ENCODE results near the gene CYBC1.
"Not testable (repeated sequence)": the region's sequence is repeated elsewhere in the genome, so short reads cannot be mapped to it uniquely, and the experiment has no call there.

Gene CYBC1

GRCh38 chr17:82479602-82480001 lies 29.1 kb upstream of the CYBC1 start:
- DNase-seq (ENCODE audit: low read depth in 2 of 3, low spot score in 1 of 3): no peak

GRCh38 chr17:82477934-82478333 lies 27.4 kb upstream of the CYBC1 start:
- DNase-seq (ENCODE audit: low read depth in 2 of 3, low spot score in 1 of 3): no peak

DNA sequence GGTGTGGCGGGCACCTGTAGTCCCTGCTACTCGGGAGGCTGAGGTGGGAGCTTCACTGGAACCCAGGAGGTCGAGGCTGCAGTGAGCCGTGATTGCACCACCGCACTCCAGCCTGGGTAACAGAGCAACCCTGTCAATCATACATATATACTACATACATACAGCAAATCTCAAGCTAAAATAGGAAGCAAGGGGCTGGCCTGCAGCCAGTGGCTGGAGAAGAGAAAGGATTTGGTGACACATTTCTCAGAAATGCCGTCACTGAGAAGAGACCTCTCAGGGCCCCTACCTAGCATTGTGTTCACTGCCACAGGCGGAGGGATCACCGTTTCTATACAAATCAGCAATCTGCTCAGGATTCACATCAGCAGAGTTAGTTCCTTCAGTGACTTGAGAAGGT lies 24.9 kb upstream of the CYBC1 start:
- no peak for DNase-seq (ENCODE audit: low read depth in 2 of 3, low spot score in 1 of 3)

DNA sequence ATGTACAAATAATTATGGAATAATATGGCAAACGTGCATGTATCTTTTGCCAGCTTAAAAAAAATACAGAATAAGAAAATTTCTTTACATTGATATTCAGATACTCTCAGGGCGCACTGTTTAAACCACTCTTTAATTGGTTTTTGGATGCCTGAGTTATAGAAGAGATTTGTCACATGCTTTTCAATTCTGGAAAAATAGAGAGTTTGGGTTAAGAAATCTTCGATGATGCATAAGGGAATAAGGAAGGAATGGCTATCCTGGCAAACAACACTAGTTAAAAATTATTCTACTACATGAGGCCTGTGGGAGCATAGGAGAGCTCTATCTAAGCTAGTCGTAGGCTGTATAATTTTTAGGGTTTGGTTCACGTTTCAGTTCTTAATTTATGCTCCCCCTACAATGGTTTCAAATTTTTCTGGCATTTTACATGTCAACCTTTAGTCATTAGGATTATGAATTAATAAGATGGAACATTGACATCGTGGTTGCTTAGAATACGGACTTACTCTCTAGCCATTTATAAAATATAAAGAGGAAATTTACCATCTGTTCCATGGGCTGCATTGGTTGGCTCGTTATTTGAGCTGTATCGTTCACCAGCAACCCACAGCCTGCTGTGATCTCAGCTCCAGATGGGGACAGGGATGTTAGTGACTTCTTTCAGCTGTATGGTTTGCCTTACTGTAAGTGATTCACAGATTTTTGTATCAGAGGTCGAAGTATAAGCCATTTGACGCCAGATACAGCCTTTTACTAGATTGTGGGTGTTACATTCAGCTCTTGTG lies 23.9 kb upstream of the CYBC1 start:
- DNase-seq (ENCODE audit: low read depth in 2 of 3, low spot score in 1 of 3): no peak

- DNase-seq (ENCODE audit: low read depth in 2 of 3, low spot score in 1 of 3): no peak
These were observed 19.5 kb upstream of the CYBC1 start for GRCh38 chr17:82470065-82470464.

- no peak for DNase-seq (ENCODE audit: low read depth in 2 of 3, low spot score in 1 of 3)
These were observed 18.1 kb upstream of the CYBC1 start for GRCh38 chr17:82468692-82469091.

DNA sequence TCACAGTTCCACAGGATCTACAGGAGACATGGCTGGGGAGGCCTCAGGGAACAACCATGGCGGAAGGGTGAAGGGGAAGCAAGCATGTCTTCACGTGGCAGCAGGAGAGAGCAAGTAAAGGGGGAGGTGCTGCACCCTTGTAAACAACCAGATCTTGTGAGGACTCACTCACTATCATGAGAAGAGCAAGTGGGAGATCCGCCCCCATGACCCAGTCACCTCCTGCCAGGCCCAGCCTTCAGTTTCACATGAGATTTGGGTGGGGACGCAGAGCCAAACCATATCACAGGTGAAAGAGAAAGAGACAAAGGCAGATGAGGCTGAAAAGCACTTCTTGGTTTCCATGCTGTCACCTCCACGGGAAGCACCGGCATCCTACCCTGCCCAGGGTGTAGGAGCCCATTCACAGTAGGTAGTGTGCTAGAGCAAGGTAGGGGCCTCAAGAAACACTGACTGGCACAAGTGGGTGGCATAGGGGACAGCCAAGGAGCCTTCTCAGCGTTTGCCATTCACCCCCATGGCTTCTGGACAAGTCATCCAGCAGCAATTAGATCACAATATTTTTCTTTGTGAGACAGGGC lies 14.6 kb upstream of the CYBC1 start:
- DNase-seq (ENCODE audit: low read depth in 2 of 3, low spot score in 1 of 3): no peak

DNA sequence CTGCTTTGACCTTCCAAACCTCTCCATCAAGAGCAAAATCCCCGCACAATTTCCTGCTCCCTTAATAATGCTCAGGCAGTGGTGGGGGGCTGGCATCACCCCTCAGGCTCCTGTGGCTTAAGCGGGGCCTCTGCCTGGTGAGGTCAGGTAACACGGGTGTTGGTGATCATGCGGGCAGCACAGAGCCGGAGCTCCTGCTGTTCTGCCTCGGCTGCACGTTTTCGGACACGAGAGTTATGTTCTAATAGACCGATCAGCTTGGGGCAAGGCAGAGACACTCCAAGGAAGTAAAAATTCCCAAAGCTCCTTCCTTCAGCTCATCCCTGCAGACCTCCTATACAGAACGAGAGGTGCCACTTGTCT lies 14.0 kb upstream of the CYBC1 start:
- no peak for DNase-seq (ENCODE audit: low read depth in 2 of 3, low spot score in 1 of 3)

DNA sequence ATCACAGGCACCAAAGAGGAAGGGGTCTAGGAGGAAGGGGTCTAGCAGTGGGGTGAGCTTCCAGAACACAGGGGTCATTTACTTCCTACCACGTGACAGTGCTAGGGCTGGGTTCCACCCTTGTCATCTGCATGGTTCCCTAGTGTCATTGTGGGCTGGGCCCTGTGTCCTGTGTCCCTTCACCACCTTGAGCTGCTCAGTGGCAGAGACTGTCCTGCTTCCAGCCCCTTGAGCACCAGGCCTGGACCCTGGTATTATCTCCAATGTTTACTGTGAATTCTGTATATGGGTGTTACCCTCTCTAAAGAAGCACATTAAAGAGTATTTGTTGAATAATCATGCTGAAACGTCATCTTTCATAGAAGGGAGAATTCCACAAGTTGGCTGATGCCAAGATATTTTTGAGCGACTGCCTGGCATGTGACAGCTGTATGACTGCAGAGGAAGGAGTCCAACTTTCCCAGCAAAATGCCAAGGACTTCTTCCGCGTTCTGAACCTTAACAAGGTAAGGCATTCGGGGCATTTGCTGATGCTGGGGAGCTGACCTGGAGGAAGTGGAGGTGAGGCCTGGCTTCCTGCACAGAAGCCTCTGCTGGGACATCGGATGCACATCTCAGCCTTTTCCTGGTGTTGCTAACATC lies 13.5 kb upstream of the CYBC1 start:
- no peak for DNase-seq (ENCODE audit: low read depth in 2 of 3, low spot score in 1 of 3)

DNA sequence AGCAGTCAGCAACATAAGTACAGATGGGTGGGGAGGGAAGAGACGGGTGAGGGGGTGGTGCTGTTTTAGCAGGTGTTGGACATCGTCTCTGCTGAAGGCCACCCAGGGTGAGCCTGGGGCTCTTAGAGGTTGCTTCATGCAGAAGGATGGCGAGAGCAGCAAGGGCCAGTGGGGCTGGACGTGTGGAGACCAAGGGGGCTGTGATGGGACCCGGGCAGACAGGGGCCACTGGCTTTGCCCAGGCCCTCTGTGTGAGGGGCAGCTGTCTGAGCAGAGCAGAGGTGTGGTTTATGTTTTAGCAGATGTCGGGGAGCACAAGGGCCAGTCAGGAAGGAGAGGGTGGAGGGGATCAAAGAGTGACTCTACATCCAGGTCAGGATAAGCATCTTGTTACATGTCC lies 12.8 kb upstream of the CYBC1 start:
- DNase-seq (ENCODE audit: low read depth in 2 of 3, low spot score in 1 of 3): no peak

DNA sequence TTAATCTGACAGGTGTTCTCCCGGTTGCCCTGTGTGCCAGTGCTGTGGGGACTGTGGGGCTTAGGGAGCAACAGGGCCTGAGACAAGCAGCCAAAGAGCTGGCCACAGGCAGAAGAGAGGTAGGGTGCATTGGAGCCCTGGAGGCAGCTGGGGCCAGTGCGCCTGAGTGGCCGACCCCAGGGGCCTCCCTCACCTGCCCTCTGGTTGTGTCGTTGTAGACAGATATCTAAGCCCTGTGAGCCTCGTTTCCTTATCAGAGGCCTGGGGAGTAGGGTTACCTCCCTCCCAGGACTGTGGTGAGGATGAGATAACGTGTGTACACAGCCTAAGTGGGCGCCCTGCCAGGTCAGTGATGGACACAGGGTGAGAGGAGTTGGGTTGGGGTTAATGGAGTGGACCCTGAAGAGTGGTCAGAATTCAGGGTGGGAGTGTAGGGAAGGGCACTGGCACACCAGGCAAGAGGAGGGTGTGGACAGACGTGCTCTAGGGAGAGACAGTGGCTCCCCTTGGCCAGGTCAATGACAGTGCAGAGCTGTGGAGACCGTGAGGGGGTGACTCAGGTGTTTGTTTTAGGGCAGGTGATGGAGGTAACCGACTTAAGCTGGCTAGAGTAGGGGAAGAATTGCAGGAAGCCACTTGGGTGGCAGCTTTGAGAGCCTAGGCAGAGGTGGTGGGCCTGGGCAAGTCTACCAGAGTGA lies 11.4 kb upstream of the CYBC1 start:
- no peak for DNase-seq (ENCODE audit: low read depth in 2 of 3, low spot score in 1 of 3)

DNA sequence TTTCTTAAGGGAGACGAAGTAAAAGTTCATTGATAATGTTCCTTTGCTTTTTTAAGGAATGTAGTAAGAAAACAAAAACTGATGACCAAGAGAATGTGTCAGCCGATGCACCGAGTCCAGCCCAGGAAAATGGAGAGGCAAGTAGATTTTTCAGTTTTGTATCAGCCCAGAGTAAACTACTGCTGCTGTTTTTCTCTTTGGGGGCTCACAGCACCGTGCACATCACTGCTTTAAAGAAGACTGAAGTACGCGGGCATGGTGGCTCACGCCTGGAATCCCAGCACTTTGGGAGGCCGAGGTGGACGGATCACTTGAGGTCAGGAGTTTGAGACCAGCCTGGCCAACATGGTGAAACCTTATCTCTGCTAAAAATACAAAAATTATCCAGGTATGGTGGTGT lies 9.4 kb upstream of the CYBC1 start:
- DNase-seq (ENCODE audit: low read depth in 2 of 3, low spot score in 1 of 3): not testable (repeated sequence)

DNA sequence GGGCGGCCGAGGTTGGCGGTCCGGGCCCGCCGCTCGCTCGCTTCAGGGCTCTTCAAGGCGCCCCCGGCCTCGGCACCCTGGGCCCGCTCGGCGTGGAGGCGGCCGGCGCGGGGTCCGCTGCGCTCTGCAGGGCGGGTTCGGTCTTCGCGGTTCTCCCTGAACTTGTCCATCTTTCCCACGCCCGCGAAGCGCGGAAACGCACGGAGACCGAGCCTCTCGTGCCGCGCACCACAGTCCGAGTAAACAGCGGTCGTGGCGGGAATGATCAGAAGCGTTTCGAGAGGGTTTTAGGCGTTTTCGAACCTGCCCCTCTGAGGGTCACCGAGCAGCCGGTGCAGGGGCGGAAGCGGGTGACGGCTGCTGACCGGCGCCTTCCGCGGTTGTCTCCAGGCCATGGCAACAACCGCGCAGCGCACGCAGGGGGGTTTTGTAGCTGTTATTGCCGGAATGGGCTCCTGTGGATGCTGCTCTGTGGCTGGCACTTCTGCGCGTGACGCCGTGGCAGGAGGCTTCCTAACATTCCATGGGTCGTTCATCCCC lies 8.4 kb upstream of the CYBC1 start:
- DNase-seq (ENCODE audit: low read depth in 2 of 3, low spot score in 1 of 3): no peak

DNA sequence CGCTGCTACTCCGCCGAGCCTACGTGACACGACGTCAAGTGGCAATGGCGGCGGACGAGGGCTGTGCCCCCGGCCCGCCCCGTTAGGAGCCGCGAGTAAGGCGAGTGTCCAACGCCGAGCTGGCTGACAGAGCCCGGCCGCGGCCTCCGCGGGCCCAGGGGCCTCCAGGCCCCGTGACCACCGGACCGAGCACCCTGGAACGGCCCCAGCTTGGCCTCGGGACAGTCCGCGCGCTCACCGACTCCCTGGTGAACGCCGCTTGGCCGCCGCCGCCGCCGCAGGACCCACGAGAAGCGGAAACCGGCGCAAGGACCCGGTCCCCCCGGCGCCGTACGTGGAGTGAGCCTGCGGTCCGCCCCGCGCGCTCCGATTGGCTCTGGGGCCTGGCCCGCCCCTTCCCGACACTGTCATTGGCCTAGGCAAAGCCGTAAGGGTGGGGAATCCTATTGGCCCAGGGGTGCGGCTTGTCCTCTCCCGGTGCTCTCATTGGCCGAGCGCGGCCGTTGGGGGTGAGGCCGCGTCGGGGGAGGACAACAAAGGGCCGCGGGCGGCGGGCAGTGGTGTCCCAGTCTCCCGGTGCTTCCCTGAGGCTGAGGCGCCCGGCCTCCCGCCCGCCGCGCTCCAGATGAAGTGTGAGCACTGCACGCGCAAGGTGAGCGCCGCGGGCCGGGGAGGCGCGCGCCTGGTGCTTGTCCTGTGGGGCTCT lies 7.8 kb upstream of the CYBC1 start, which contains the start of gene NARF:
NARF (plus strand) TSS at position 563 of the 706 bp plus-strand sequence; CDS start at position 626, 63 bp downstream.
- DNase-seq (ENCODE audit: low read depth in 2 of 3, low spot score in 1 of 3): peak; percentile 94 to 95 (median 95)

DNA sequence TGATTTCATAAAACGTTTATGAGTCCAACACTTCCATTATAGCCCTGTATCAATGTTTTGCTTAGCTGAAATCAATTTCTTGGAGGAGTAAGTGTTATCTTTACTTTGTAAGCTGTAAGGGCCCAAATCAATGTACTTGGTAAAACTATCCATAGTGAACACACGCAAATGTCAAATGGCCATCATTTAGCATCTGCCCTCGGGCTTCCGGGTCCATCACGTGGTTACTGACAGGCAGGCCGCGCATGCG lies 7.3 kb upstream of the CYBC1 start:
- DNase-seq (ENCODE audit: low read depth in 2 of 3, low spot score in 1 of 3): no peak

- DNase-seq (ENCODE audit: low read depth in 2 of 3, low spot score in 1 of 3): no peak
These were observed 6.7 kb upstream of the CYBC1 start for GRCh38 chr17:82457073-82457928.

GRCh38 chr17:82453706-82454105 lies 3.2 kb upstream of the CYBC1 start:
- DNase-seq (ENCODE audit: low read depth in 2 of 3, low spot score in 1 of 3): not testable (repeated sequence)

DNA sequence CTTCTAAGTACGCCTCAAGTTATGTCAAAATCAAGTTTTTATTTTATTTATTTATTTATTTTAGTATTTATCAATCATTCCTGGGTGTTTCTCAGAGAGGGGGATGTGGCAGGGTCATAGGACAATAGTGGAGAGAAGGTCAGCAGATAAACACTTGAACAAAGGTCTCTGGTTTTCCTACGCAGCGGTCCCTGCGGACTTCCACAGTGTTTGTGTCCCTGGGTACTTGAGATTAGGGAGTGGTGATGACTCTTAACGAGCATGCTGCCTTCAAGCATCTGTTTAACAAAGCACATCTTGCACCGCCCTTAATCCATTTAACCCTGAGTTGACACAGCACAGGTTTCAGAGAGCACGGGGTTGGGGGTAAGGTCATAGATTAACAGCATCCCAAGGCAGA lies 2.6 kb upstream of the CYBC1 start:
- DNase-seq (ENCODE audit: low read depth in 2 of 3, low spot score in 1 of 3): not testable (repeated sequence)

GRCh38 chr17:82452162-82452561 lies 1.6 kb upstream of the CYBC1 start:
- no peak for DNase-seq (ENCODE audit: low read depth in 2 of 3, low spot score in 1 of 3)

- peak; percentile 36 to 40 (median 39) for DNase-seq (ENCODE audit: low read depth in 2 of 3, low spot score in 1 of 3)
These were observed 632 bp downstream of the CYBC1 start for GRCh38 chr17:82449883-82450356.
